Peyer's patch (tissue), 4 donors: ENCODE measurements around the gene NUP214. TPM values are rescaled to one million over a fixed set of nuclear protein-coding genes. Genes with fewer than 3 reads are reported as not detected.
"Not testable (repeated sequence)": the region's sequence is repeated elsewhere in the genome, so short reads cannot be mapped to it uniquely, and the experiment has no call there.

Experiments used
- DNase-seq, 3 donors: peaks; one replicate each; pipeline ENCODE4 v3.0.0-alpha.2; 2017 to 2019
- H3K27ac ChIP-seq, 4 donors: fragments of 200-600 bp; sonication (generic); one replicate each; pipeline ENCODE4 v1.5.1; 2016 to 2019
- H3K27me3 ChIP-seq, 2 donors: fragments of 200-600 bp; sonication (generic); one replicate each; pipeline ENCODE4 v1.5.1; 2019
- H3K36me3 ChIP-seq, 3 donors: fragments of 200-600 bp; sonication (generic); one replicate each; pipeline ENCODE4 v1.5.1; 2016 to 2019
- H3K4me1 ChIP-seq, 4 donors: fragments of 200-600 bp; sonication (generic); one replicate each; pipeline ENCODE4 v1.5.1; 2016 to 2019
- H3K4me3 ChIP-seq, 4 donors: fragments of 200-600 bp; sonication (generic); 1 replicate in 3 of 4; 2 replicates in 1 of 4; pipeline ENCODE4 v1.5.1; 2016 to 2019; ENCODE audit warnings: mild to moderate bottlenecking in 1 of 4
- H3K9me3 ChIP-seq, 4 donors: fragments of 200-600 bp; sonication (generic); one replicate each; pipeline ENCODE4 v1.5.1; 2016 to 2019; ENCODE audit warnings: mild to moderate bottlenecking in 1 of 4
- POLR2A ChIP-seq, 2 donors: fragments of 450-650 bp; IDR thresholded peaks; one replicate each; pipeline ENCODE4 v1.5.1; 2017; ENCODE audit warnings: antibody characterized with exemption in 2 of 2, mild to moderate bottlenecking in 2 of 2, moderate library complexity in 2 of 2
- total RNA-seq, 4 donors: library from RNA; depleted of rRNA; stranded (reverse); fragments of >200 nt; gene quantifications; one replicate each; pipeline ENCODE4 v1.1.0, GENCODE V29; 2016
- TF ChIP-seq, protein P1 (sequence below), 6 experiments: fragments of 450-650 bp in 4 of 6; fragments of 200-600 bp in 2 of 6; sonication (generic) in 1 of 6; IDR thresholded peaks; one replicate each; pipeline ENCODE4 v1.5.1; 2017 to 2019; ENCODE audit warnings: antibody characterized with exemption in 6 of 6, mild to moderate bottlenecking in 3 of 6, moderate library complexity in 1 of 6

The NUP214 gene
- total RNA-seq, 4 donors from 2014 or later = 48.2 to 159 (median 88.2) TPM

DNA sequence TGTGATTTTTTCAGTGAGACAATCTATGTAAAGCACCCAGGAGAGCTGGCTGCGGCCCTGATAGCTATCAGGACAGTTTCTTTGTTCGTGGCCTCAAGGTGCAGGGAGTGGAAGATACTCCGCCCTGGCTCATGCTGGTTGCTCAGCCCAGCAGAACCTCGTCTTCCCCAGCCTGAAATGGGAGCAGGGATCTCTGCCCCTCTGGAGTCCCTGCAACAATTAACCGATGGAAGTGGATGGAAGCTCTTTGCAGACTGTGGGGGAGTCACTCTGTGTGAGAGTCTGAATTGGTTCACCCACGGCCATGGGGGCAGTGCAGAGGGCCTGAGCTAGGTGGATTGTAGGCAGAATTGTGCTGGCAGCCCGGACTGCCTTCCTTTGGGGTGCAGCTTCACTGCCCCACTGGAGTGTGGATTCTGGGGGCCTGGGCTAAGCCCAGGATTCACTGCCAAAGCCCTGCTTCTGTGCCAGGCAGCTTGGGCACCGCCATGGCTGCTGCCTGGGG is 26.2 kb upstream of the NUP214 start:
- DNase-seq = no peak

DNA sequence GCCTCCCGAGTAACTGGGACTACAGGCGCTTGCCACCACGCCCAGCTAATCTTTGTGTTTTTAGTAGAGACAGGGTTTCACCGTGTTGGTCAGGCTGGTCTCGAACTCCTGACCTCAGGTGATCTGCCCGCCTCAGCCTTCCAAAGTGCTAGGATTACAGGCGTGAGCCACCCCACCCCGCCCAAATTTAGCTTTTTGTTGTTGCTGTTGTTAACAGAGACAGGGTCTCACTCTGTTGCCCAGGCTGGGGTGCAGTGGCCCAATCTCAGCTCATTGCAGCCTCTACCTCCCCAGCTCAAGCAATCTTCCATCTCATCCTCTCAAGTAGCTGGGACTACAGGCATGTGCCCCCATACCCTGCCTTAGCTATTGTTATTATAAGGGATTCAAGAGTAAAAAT is 25.5 kb upstream of the NUP214 start:
- H3K4me1 ChIP-seq = peaks cover 0 to 13% (median 5%) of the 10 kb centered on the region in 4 donors
- not testable (repeated sequence) for H3K4me3 ChIP-seq, H3K9me3 ChIP-seq, H3K36me3 ChIP-seq, DNase-seq, H3K27ac ChIP-seq
- H3K27me3 ChIP-seq = peaks cover 0 to 21% of the 10 kb centered on the region in 2 donors

More for the DNA sequence above, 26.2 kb upstream of the NUP214 start:
- no peak overlapping the region for H3K4me3 ChIP-seq
- H3K36me3 ChIP-seq = no peaks in the 10 kb centered on the region
- TF ChIP-seq POLR2A (IDR thresholded peaks at IDR 0.05) = no peak
- TF ChIP-seq, protein P1, sequence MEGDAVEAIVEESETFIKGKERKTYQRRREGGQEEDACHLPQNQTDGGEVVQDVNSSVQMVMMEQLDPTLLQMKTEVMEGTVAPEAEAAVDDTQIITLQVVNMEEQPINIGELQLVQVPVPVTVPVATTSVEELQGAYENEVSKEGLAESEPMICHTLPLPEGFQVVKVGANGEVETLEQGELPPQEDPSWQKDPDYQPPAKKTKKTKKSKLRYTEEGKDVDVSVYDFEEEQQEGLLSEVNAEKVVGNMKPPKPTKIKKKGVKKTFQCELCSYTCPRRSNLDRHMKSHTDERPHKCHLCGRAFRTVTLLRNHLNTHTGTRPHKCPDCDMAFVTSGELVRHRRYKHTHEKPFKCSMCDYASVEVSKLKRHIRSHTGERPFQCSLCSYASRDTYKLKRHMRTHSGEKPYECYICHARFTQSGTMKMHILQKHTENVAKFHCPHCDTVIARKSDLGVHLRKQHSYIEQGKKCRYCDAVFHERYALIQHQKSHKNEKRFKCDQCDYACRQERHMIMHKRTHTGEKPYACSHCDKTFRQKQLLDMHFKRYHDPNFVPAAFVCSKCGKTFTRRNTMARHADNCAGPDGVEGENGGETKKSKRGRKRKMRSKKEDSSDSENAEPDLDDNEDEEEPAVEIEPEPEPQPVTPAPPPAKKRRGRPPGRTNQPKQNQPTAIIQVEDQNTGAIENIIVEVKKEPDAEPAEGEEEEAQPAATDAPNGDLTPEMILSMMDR (IDR thresholded peaks at IDR 0.05) = no peak
- H3K9me3 ChIP-seq = no peaks in the 10 kb centered on the region
- no peak overlapping the region for H3K27ac ChIP-seq
- peaks cover 0 to 13% (median 5%) of the 10 kb centered on the region in 4 donors for H3K4me1 ChIP-seq
- peaks cover 0 to 21% of the 10 kb centered on the region in 2 donors for H3K27me3 ChIP-seq

DNA sequence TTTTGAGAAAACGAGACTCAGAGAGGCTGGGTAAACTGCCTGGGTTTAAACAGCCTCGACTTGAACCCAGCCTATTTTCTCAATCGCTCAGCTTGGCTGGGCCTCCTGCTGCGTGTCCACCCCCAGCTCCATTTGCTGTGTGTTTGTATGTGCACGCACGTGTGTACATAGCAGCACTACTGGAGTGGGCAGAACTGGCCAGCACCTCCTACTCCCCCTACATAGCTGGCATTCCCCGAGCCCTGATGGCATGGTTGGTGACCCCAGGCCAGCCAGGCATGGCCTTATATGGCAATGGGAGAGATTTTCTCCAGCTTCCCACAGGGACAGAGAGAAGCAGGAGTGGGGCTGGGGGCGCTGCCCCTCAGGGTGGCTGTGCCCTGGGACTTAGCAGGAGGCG is 24.9 kb upstream of the NUP214 start:
- no peaks in the 10 kb centered on the region for H3K36me3 ChIP-seq
- peaks cover 0 to 13% (median 5%) of the 10 kb centered on the region in 4 donors for H3K4me1 ChIP-seq
- no peaks in the 10 kb centered on the region for H3K9me3 ChIP-seq
- no peak for DNase-seq
- H3K4me3 ChIP-seq = no peak overlapping the region
- no peak overlapping the region for H3K27ac ChIP-seq
- TF ChIP-seq, protein P1 (IDR thresholded peaks at IDR 0.05) = no peak
- TF ChIP-seq POLR2A (IDR thresholded peaks at IDR 0.05) = no peak
- H3K27me3 ChIP-seq = peaks cover 0 to 19% of the 10 kb centered on the region in 2 donors

DNA sequence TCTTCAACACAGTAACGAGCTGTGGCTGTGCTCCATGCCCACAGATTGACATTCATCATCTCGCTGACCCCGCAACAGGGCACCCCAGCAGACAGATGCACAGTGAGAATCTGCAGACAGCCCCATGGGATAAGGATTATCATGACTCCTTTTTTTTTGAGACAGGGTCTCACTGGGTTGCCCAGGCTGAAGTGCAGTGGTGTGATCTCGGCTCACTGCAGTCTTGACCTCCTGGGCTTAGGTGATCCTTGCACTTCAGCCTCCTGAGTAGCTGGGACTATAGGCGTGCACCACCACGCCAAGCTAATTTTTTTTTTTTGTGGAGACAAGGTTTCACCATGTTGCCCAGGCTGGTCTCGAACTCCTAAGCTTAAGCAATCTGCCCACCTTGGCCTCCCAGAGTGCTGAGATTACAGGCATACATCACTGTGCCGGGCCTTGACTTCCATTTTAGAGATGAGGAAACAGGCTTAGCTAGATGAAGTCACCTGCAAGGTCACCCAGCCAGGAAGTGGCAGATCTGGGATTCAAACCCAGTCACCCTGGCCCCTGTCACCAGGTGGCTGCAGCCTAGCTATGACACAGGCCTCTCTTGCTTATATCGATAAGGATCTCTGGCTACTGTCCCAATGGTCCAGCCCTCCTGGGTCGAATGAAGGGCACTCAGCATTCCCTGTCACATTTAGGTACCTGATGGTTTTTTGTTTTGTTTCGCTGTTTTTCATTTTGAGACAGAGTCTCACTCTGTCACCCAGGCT is 24.0 kb upstream of the NUP214 start:
- H3K36me3 ChIP-seq = no peaks in the 10 kb centered on the region
- TF ChIP-seq POLR2A (IDR thresholded peaks at IDR 0.05) = no peak
- TF ChIP-seq, protein P1 (IDR thresholded peaks at IDR 0.05) = no peak
- H3K4me1 ChIP-seq = peaks cover 0 to 5% (median 2%) of the 10 kb centered on the region in 4 donors
- H3K27me3 ChIP-seq = peaks cover 0 to 9% of the 10 kb centered on the region in 2 donors
- H3K27ac ChIP-seq = no peak overlapping the region
- no peak for DNase-seq
- no peaks in the 10 kb centered on the region for H3K9me3 ChIP-seq
- no peak overlapping the region for H3K4me3 ChIP-seq

DNA sequence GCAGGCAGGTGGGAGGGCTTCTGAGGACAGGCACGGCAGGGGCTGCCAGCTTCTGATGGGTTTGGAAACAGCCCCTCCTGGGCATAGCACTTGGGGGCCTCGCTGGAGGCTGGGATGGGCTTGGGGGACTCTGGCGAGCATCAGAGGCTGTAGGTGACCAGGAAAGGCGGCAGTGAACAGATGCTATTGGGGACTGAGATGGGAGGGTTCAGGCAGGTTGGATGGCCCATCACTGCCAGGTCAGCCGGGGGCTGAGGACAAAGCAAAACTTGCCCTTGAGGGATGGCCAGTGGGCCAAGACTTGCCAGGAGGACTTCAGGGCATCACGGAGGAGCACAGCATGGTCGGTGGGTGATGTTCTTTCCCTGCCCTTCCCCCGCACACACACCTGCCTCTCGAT is 22.4 kb upstream of the NUP214 start:
- Histone ChIP-seq H3K9me3 (no peaks in the 10 kb centered on the region), H3K27ac (no peak overlapping the region), H3K36me3 (no peaks in the 10 kb centered on the region), H3K4me1 (no peaks in the 10 kb centered on the region), H3K27me3 (no peaks in the 10 kb centered on the region), H3K4me3 (no peak overlapping the region)
- TF ChIP-seq, protein P1 (IDR thresholded peaks at IDR 0.05) = no peak
- no peak for TF ChIP-seq POLR2A (IDR thresholded peaks at IDR 0.05)
- no peak for DNase-seq

DNA sequence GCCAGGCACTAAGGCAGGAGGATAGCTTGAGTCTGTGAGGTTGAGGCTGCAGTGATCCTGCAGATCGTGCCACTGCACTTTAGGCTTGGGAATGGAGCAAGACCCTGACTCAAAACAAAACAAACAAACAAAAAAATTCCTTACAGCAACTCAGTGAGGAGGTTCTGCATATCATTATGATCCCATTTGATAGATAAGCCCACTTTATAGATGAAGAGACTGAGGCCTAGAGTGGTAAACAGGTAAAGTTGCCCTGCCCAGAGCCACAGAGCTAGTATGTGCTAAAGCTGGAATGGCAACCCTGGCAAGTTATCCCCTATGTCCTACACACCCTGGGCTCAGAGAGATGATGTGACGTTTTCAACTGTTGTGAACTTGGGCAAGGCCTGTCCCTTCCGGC is 21.9 kb upstream of the NUP214 start:
- no peak for DNase-seq
- H3K36me3 ChIP-seq = no peaks in the 10 kb centered on the region
- H3K4me3 ChIP-seq = no peak overlapping the region
- TF ChIP-seq POLR2A (IDR thresholded peaks at IDR 0.05) = no peak
- TF ChIP-seq, protein P1 (IDR thresholded peaks at IDR 0.05) = no peak
- no peaks in the 10 kb centered on the region for H3K4me1 ChIP-seq
- no peaks in the 10 kb centered on the region for H3K27me3 ChIP-seq
- H3K27ac ChIP-seq = no peak overlapping the region
- H3K9me3 ChIP-seq = no peaks in the 10 kb centered on the region
